Body of pancreas (tissue), 4 donors: Measurements from ENCODE around the gene C11orf71.

ENCODE experiments used
- POLR2A ChIP-seq, 3 donors: fragments of 450-650 bp; IDR thresholded peaks; one replicate each; pipeline ENCODE4 v1.6.1; 2016; ENCODE audit warnings: antibody characterized with exemption in 3 of 3, mild to moderate bottlenecking in 2 of 3
- TF ChIP-seq, protein P1 (sequence below), 7 experiments: fragments of 450-650 bp in 4 of 7; fragments of 200-600 bp in 3 of 7; sonication (generic) in 3 of 7; IDR thresholded peaks; one replicate each; pipeline ENCODE4 v1.5.1; 2016 to 2019; ENCODE audit warnings: antibody characterized with exemption in 7 of 7

DNA sequence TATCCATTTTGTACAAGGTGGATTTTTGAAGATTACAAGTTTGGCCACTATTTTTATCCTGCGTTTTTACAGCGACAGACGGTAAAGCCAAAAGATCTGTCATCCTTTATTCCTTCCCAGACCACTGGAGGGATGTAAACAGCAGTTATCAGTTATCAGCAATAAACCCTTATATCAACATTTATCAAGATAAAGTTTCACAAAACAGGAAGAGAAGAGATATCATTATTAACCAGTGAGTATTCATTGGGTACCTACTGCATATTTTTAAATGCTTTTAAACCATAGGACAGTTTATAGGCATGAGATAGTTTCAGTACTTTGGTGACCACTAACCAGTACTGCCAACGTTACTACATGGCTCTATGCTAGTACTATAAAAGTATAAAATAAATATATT, 33.1 kb upstream of the C11orf71 start:
- no peak for TF ChIP-seq POLR2A (IDR thresholded peaks at IDR 0.05)
- TF ChIP-seq, protein P1, sequence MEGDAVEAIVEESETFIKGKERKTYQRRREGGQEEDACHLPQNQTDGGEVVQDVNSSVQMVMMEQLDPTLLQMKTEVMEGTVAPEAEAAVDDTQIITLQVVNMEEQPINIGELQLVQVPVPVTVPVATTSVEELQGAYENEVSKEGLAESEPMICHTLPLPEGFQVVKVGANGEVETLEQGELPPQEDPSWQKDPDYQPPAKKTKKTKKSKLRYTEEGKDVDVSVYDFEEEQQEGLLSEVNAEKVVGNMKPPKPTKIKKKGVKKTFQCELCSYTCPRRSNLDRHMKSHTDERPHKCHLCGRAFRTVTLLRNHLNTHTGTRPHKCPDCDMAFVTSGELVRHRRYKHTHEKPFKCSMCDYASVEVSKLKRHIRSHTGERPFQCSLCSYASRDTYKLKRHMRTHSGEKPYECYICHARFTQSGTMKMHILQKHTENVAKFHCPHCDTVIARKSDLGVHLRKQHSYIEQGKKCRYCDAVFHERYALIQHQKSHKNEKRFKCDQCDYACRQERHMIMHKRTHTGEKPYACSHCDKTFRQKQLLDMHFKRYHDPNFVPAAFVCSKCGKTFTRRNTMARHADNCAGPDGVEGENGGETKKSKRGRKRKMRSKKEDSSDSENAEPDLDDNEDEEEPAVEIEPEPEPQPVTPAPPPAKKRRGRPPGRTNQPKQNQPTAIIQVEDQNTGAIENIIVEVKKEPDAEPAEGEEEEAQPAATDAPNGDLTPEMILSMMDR (IDR thresholded peaks at IDR 0.05): no peak
